SK-N-MC (cell line): ENCODE measurements around the gene RPS27A.
"Not testable (repeated sequence)": the region's sequence is repeated elsewhere in the genome, so short reads cannot be mapped to it uniquely, and the experiment has no call there.

Experiments used
- EZH2 ChIP-seq: fragments of 200-600 bp; sonication (generic); IDR thresholded peaks from one replicate; pipeline ENCODE4 v1.6.1; 2017; ENCODE audit warnings: antibody characterized with exemption
- FOXP2 ChIP-seq: optimal IDR thresholded peaks from 2 replicates; pipeline ENCODE3; 2011; ENCODE audit warnings: mild to moderate bottlenecking, moderate library complexity; ENCODE audit not compliant: insufficient read depth; ENCODE audit errors: extremely low read length, control extremely low read depth
- POLR2AphosphoS5 ChIP-seq: IDR thresholded peaks from 2 replicates; pipeline ENCODE4 v1.6.1; 2012; ENCODE audit warnings: mild to moderate bottlenecking, low read depth, low read length, borderline replicate concordance

GRCh38 chr2:55227437-55228225 lies 4.9 kb upstream of the RPS27A start:
- not testable (repeated sequence) for TF ChIP-seq POLR2AphosphoS5, EZH2, FOXP2
